Peyer's patch (tissue), 4 donors: ENCODE measurements around the gene NEK6. TPM values are rescaled to one million over a fixed set of nuclear protein-coding genes. Genes with fewer than 3 reads are reported as not detected.
A peak's percentile ranks its signal among the peaks of the same experiment; 100 is the strongest.

Experiments
- DNase-seq, 3 donors: peaks; one replicate each; pipeline ENCODE4 v3.0.0-alpha.2; 2017 to 2019
- H3K27ac ChIP-seq, 4 donors: fragments of 200-600 bp; sonication (generic); one replicate each; pipeline ENCODE4 v1.5.1; 2016 to 2019
- H3K27me3 ChIP-seq, 2 donors: fragments of 200-600 bp; sonication (generic); one replicate each; pipeline ENCODE4 v1.5.1; 2019
- H3K36me3 ChIP-seq, 3 donors: fragments of 200-600 bp; sonication (generic); one replicate each; pipeline ENCODE4 v1.5.1; 2016 to 2019
- H3K4me1 ChIP-seq, 4 donors: fragments of 200-600 bp; sonication (generic); one replicate each; pipeline ENCODE4 v1.5.1; 2016 to 2019
- H3K4me3 ChIP-seq, 4 donors: fragments of 200-600 bp; sonication (generic); 1 replicate in 3 of 4; 2 replicates in 1 of 4; pipeline ENCODE4 v1.5.1; 2016 to 2019; ENCODE audit warnings: mild to moderate bottlenecking in 1 of 4
- H3K9me3 ChIP-seq, 4 donors: fragments of 200-600 bp; sonication (generic); one replicate each; pipeline ENCODE4 v1.5.1; 2016 to 2019; ENCODE audit warnings: mild to moderate bottlenecking in 1 of 4
- CTCF ChIP-seq, 6 experiments: fragments of 450-650 bp in 4 of 6; fragments of 200-600 bp in 2 of 6; sonication (generic) in 1 of 6; IDR thresholded peaks; one replicate each; pipeline ENCODE4 v1.5.1; 2017 to 2019; ENCODE audit warnings: antibody characterized with exemption in 6 of 6, mild to moderate bottlenecking in 3 of 6, moderate library complexity in 1 of 6
- POLR2A ChIP-seq, 2 donors: fragments of 450-650 bp; IDR thresholded peaks; one replicate each; pipeline ENCODE4 v1.5.1; 2017; ENCODE audit warnings: antibody characterized with exemption in 2 of 2, mild to moderate bottlenecking in 2 of 2, moderate library complexity in 2 of 2
- total RNA-seq, 4 donors: library from RNA; depleted of rRNA; stranded (reverse); fragments of >200 nt; gene quantifications; one replicate each; pipeline ENCODE4 v1.1.0, GENCODE V29; 2016

NEK6 gene
- total RNA-seq, 4 donors from 2014 or later: 38.4 to 77.6 (median 46.9) TPM

- TF ChIP-seq CTCF (IDR thresholded peaks at IDR 0.05) (no peak), POLR2A (IDR thresholded peaks at IDR 0.05) (no peak)
- Histone ChIP-seq H3K27ac (peak overlapping the region in 2 of 4 donors; percentile 19 to 66), H3K36me3 (no peaks in the 10 kb centered on the region), H3K27me3 (no peaks in the 10 kb centered on the region), H3K4me1 (peaks cover 3 to 81% (median 32%) of the 10 kb centered on the region in 4 donors), H3K9me3 (no peaks in the 10 kb centered on the region), H3K4me3 (no peak overlapping the region)
- peak in 2 of 3 donors; percentile 66 to 79 for DNase-seq
These were observed 7.1 kb downstream of the NEK6 start for GRCh38 chr9:124264823-124265233.

GRCh38 chr9:124265551-124265950 is 7.8 kb downstream of the NEK6 start:
- no peaks in the 10 kb centered on the region for H3K27me3 ChIP-seq
- DNase-seq: no peak
- H3K4me1 ChIP-seq: peaks cover 5 to 81% (median 31%) of the 10 kb centered on the region in 4 donors
- no peaks in the 10 kb centered on the region for H3K36me3 ChIP-seq
- H3K27ac ChIP-seq: peak overlapping the region in 1 of 4 donors; percentile 66
- no peaks in the 10 kb centered on the region for H3K9me3 ChIP-seq
- TF ChIP-seq CTCF (IDR thresholded peaks at IDR 0.05) (no peak), POLR2A (IDR thresholded peaks at IDR 0.05) (no peak)
- H3K4me3 ChIP-seq: no peak overlapping the region

- H3K27me3 ChIP-seq: no peaks in the 10 kb centered on the region
- H3K36me3 ChIP-seq: no peaks in the 10 kb centered on the region
- H3K4me1 ChIP-seq: peaks cover 9 to 81% (median 33%) of the 10 kb centered on the region in 4 donors
- no peaks in the 10 kb centered on the region for H3K9me3 ChIP-seq
- H3K27ac ChIP-seq: peak overlapping the region in 2 of 4 donors; percentile 21 to 66
- TF ChIP-seq CTCF (IDR thresholded peaks at IDR 0.05) (no peak), POLR2A (IDR thresholded peaks at IDR 0.05) (no peak)
- no peak overlapping the region for H3K4me3 ChIP-seq
- no peak for DNase-seq
These were observed 8.5 kb downstream of the NEK6 start for GRCh38 chr9:124266139-124266825.

GRCh38 chr9:124266826-124267201 is 9.1 kb downstream of the NEK6 start:
- peak overlapping the region in 2 of 4 donors; percentile 21 to 66 for H3K27ac ChIP-seq
- H3K27me3 ChIP-seq: no peaks in the 10 kb centered on the region
- H3K4me3 ChIP-seq: no peak overlapping the region
- DNase-seq: no peak
- no peaks in the 10 kb centered on the region for H3K36me3 ChIP-seq
- peaks cover 14 to 81% (median 37%) of the 10 kb centered on the region in 4 donors for H3K4me1 ChIP-seq
- no peaks in the 10 kb centered on the region for H3K9me3 ChIP-seq
- TF ChIP-seq CTCF (IDR thresholded peaks at IDR 0.05) (no peak), POLR2A (IDR thresholded peaks at IDR 0.05) (no peak)

GRCh38 chr9:124267271-124267807 is 9.6 kb downstream of the NEK6 start:
- no peak for TF ChIP-seq POLR2A (IDR thresholded peaks at IDR 0.05)
- TF ChIP-seq CTCF (IDR thresholded peaks at IDR 0.05): no peak

More at GRCh38 chr9:124267271-124267807, 9.6 kb downstream of the NEK6 start:
- Histone ChIP-seq H3K36me3 (no peaks in the 10 kb centered on the region), H3K27ac (peak overlapping the region in 3 of 4 donors; percentile 13 to 66 (median 21)), H3K4me1 (peaks cover 14 to 81% (median 40%) of the 10 kb centered on the region in 4 donors), H3K9me3 (no peaks in the 10 kb centered on the region), H3K4me3 (no peak overlapping the region), H3K27me3 (no peaks in the 10 kb centered on the region)
- DNase-seq: peak in 2 of 3 donors; percentile 59 to 61
